Activated CD4-positive, CD25-positive, alpha-beta regulatory T cell treated with anti-CD3 and anti-CD28 coated beads, Interleukin-2, amount 50 U/mL, for 16 hours (primary cell): ENCODE measurements around the gene ACOT4.
A peak's percentile ranks its signal among the peaks of the same experiment; 100 is the strongest.
"Not testable (repeated sequence)": the region's sequence is repeated elsewhere in the genome, so short reads cannot be mapped to it uniquely, and the experiment has no call there.

Source experiments
- DNase-seq: peaks from one replicate; pipeline ENCODE4 v3.0.0-alpha.2; 2020; ENCODE audit warnings: low read depth, low spot score

ACOT4 gene

DNA sequence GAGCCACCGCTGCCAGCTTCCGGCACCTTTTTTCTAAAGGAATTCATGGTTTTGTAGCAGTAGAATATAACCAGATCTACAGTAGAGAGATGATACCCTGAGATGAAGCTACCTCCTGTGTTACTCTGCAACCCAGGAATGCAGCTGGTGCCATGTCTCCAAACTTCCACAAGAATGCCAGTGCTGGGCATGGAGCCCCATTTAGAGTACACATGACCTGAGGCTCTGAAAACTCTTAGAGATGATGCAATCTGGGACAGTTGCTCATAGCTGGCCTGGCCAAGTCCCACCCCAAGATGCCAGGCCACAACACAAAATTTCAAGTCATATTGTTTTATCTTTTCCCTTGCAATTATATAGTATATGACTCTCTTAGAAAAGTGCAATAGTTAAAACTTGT lies 14.5 kb upstream of the ACOT4 start:
- not testable (repeated sequence) for DNase-seq

DNA sequence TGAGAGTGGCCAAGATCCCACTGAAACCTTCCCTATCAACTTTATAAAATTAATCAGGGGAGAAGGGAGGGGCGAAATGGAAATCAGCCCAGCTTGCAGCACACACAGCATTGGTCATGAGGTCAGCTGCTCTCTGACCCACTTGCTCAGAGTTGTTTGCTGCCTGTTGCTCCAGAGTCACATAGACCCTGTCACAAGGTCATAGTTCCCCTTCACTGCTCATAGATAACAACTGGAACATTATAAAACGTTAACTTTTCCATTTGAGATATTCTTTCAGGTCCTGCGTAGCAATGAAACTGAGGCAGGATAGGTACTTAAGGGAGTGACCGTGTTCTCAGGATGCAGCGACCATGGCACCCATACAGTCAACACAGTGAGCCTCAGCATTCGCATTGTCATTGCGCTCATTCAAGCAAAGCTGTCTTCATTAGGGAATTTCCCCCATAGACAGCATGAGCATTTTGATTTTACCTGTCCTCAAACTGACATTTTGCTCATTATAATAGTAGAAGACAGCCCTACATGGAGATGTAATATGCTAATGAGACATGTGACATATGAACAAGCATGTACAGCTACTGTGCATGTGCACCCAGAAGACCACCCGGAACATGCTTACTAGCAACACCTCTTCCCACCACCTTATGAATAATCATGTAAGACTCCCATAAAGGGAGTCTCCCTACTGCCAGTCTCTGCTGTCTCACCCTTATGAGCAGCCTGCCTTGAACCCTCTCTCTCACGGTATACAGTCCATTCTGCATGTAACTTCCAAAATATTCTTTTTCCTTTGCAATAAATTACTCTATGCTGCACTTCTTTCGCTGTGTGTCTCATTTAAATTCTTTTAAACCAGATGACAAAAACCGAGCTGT lies 9.3 kb upstream of the ACOT4 start:
- not testable (repeated sequence) for DNase-seq

- DNase-seq: no peak
Measured at GRCh38 chr14:73588695-73589094, 3.0 kb upstream of the ACOT4 start.

DNA sequence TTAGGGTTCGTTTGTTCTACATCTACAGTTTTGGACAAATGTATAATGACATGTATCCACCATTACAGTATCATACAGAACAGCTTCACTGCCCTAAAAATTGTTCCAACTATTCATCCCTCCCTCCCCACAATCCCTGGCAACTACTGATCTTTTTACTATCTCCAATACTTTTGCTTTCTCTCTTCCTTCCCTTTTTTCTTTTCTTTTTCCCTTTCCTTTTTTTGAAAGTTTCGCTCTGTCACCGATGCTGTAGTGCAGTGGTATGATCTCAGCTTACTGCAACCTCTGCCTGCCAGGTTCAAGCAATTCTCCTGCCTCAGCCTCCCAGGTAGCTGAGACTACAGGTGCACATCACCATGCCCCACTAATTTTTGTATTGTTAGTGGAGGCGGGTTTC lies 2.6 kb upstream of the ACOT4 start:
- no peak for DNase-seq

DNA sequence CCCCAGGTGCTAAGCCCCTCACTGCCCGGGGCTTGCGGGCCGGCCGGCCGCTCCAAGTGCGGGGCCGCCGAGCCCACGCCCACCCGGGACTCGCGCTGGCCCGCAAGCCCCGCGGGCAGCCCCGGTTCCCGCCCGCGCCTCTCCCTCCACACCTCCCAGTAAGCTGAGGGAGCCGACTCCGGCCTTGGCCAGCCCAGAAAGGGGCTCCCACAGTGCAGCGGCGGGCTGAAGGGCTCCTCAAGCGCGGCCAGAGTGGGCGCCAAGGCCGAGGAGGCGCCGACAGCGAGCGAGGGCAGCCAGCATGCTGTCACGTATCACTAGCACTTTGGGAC lies 1.0 kb upstream of the ACOT4 start:
- DNase-seq: not testable (repeated sequence)

GRCh38 chr14:73594491-73594890 lies 2.8 kb downstream of the ACOT4 start:
- no peak for DNase-seq

GRCh38 chr14:73599499-73599898 lies 7.8 kb downstream of the ACOT4 start:
- no peak for DNase-seq

GRCh38 chr14:73602994-73603393 lies 11.3 kb downstream of the ACOT4 start:
- DNase-seq: no peak

- DNase-seq: no peak
Measured at GRCh38 chr14:73606271-73606670, 14.6 kb downstream of the ACOT4 start.

- DNase-seq: no peak
Measured at GRCh38 chr14:73607241-73607640, 15.6 kb downstream of the ACOT4 start.

DNA sequence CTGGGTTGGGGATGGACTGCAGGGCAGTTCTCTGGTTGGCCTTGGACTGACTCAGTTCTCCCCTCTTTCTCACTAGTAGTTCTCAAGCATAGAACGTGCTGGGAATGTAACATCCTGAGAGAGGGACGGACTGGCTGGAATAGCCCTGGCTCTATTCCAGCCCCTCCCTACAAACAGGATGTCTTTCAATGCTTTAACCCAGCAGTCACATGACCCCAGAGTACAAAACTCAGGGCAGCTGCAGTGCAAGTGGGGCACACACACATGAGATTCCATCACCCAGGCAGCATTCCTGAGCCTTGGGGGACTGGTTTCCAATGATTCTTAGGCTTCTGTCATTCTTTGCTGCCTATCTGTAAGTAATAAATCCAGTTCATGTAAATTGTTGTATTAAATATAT lies 19.0 kb downstream of the ACOT4 start:
- no peak for DNase-seq

GRCh38 chr14:73612339-73613045 lies 20.8 kb downstream of the ACOT4 start, which contains the start of gene ACOT6:
Gene ACOT6 (plus strand): TSS chr14:73612517. CDS start chr14:73612572, 55 bp downstream.
- peak; percentile 11 for DNase-seq

DNA sequence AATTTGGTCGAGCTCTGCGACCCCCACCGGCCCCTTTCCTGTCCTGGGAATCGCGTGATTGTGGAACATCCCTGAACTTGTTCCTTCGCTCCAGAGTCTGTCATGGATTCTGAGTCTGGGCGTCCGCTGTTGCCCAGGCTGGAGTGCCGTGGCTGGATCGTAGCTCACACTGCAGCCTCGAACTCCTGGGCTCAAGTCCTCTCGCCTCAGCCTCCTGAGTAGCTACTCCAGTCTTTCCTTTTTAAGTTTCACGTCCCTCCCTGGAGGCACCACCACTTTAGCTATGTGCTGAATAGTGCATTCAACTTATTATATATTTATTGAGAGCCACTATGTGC lies 21.3 kb downstream of the ACOT4 start:
- DNase-seq: no peak

DNA sequence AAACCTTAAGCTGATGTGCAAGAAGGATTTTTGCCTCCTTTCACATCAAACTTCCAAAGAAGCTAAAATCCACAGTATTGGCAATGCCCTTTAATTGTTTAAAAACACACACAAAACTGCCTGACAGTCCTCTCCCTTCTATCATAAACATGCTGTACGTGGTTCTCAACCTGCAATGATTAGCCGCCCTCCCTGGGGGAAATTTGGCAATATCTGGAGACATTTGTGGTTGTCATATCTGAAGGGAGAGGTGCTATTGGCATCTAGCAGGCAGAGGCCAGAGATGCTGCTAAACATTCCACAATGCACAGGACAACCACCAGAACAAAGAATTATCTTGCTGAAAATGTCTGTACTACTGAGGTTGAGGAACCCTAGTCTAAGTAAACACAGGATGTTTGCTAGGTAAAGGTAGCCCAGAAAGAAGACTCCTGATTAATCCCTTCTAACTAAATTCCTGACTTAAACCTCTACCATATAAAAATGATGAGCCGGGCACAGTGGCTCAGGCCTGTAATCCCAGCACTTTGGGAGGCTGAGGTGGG lies 21.8 kb downstream of the ACOT4 start:
- no peak for DNase-seq

DNA sequence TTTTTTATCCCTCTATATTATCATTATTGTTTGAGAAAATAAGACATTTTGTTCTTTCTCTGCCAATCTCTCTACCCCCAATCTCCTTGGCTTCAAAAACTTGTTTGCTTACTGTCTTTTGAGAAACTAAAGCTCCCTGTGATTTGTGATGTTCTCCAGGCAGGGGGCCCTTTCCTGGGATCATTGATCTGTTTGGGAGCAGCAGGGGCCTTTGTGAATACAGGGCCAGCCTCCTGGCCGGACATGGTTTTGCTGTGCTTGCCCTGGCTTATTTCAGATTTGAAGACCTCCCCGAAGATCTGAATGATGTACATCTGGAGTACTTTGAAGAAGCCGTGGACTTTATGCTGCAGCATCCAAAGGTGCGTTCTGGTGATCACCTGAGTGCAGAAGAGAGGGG lies 25.2 kb downstream of the ACOT4 start:
- DNase-seq: no peak

DNA sequence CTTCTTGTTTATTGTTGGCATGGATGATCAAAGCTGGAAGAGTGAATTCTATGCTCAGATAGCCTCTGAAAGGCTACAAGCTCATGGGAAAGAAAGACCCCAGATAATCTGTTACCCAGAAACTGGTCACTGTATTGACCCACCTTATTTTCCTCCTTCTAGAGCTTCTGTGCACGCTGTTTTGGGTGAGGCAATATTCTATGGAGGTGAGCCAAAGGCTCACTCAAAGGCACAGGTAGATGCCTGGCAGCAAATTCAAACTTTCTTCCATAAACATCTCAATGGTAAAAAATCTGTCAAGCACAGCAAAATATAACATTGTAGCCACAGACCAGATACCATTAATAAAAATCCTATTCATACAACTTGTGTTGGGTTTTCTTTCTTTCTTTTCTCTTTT lies 27.9 kb downstream of the ACOT4 start:
- DNase-seq: no peak

DNA sequence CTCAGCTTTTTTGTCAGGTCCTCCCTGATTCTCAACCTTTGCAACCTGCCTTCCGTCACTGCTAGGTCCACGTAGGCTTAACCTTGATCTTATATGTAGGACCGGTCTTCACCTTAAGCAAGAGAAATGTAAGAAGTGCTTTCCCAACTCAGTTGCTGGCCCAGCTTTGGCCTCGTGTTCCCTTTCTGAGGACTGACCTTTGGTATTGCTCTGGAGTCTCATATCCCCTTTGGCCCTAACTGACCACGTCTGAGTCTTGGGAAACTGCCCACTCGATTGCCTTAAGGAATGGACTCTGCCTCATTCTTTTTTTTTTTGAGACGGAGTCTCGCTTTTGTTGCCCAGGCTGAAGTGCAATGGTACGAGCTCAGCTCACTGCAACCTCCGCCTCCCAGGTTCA lies 28.6 kb downstream of the ACOT4 start:
- no peak for DNase-seq

GRCh38 chr14:73623504-73624054 lies 31.9 kb downstream of the ACOT4 start:
- no peak for DNase-seq

DNA sequence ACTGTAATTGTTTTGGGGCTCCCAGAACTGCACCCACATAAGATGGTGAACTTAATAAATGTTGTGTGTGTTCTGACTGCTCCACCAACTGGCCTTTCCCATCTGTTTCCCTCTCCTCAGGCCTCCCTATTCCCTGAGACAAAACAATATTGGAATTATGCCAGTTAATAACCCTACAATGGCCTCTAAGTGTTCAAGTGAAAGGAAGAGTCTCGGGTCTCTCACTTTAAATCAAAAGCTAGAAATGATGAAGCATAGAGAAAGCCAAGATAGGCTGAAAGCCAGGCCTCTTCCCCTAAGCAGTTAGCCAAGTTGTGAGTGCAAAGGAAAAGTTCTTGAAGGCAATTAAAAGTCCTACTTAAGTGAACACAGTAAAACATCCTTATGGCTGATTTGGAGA lies 34.0 kb downstream of the ACOT4 start:
- DNase-seq: no peak

DNA sequence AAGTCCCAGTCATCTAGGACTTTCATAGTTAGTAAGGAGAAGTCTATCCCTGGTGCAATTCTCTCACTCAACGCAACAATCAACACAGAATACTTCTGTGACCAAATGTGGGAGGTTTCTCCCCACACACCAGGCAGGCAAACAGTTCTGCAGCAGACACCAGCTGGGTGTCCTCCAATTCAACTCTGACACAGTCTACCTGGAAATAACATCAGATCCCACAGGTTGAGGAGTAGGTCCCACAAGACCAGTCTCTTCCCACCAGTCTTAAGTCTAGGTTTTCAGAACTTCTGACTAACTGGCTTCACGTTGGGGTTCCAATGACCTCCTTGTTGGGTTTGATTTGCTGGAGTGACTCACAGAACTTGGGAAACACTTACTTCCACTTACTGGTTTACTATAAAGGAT lies 35.5 kb downstream of the ACOT4 start:
- no peak for DNase-seq

DNA sequence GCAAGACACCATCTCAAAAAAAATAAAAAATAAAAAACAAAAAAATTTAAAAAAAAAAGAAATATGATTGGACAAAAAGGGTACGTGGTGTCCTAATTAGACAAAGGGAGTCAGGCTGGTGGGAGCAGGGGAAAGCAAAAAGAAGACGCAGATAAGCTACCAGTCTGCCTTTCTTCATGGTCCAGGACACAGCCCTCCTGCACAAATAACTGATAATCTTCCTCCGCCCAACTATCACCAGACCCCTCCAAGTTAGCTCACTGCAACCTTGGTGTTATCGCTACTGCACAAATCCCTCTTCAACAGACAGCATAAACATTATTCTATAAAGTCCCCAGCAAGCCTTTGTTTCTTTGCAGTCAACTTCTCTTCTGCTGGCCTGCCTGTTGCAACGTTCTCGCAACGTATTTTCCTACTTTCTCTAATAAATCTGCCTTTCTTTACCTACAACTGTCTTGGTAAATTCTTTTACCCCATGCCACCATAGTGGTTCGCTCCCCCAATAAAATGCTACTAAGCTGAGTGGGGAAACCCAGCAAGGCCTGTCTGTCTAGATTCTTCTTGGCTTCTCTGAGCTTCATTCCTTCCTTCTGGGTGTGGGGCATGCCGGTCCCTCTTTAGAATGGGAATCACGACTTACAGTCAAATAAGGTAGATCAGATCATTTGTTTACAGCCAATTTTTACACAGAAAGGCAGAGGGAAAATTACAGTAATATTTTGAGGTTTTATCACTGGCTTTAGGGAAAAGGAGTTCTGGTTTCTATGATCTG lies 38.5 kb downstream of the ACOT4 start:
- no peak for DNase-seq
